Left lung (tissue), 10 donors: ENCODE measurements around the gene RHNO1. TPM values are rescaled to one million over a fixed set of nuclear protein-coding genes. Genes with fewer than 3 reads are reported as not detected.
A peak's percentile ranks its signal among the peaks of the same experiment; 100 is the strongest.

Experiments
- ATAC-seq: fragments of 200-7000 bp; cut with Tn5 transposase; one replicate; pipeline ENCODE4 v1.9.1; 2020; ENCODE audit warnings: moderate library complexity
- DNase-seq, 4 donors: peaks; one replicate each; pipeline ENCODE4 v3.0.0-alpha.2; 2013 to 2020
- H3K27ac ChIP-seq, 2 donors: fragments of 200-600 bp; sonication (generic) in 1 of 2; one replicate each; pipeline versions ENCODE4 v1.5.0 to v1.8.0; 2020 to 2021
- H3K27me3 ChIP-seq, 2 donors: fragments of 200-600 bp; sonication (generic) in 1 of 2; one replicate each; pipeline versions ENCODE4 v1.5.0 to v1.8.0; 2020 to 2021
- H3K36me3 ChIP-seq, 2 donors: fragments of 200-600 bp; sonication (generic) in 1 of 2; one replicate each; pipeline versions ENCODE4 v1.5.0 to v1.8.0; 2020 to 2021
- H3K4me1 ChIP-seq, 2 donors: fragments of 200-600 bp; one replicate each; pipeline ENCODE4 v1.8.0; 2021
- H3K4me3 ChIP-seq, 2 donors: fragments of 200-600 bp; sonication (generic) in 1 of 2; one replicate each; pipeline versions ENCODE4 v1.5.0 to v1.8.0; 2020 to 2021; ENCODE audit warnings: mild to moderate bottlenecking in 1 of 2
- H3K9me3 ChIP-seq, 2 donors: fragments of 200-600 bp; sonication (generic) in 1 of 2; one replicate each; pipeline versions ENCODE4 v1.5.0 to v1.8.0; 2020 to 2021
- CTCF ChIP-seq, 2 donors: fragments of 200-600 bp; sonication (generic) in 1 of 2; IDR thresholded peaks; one replicate each; pipeline versions ENCODE4 v1.5.0 to v1.8.0; 2021; ENCODE audit warnings: antibody characterized with exemption in 2 of 2
- intact Hi-C, 2 donors: fragments of 100-400 bp; cut with DNase I; formaldehyde crosslinking; loops; one replicate each; pipeline versions ENCODE4 v1.11.2 to v1.14.2; 2022
- polyA plus RNA-seq, 6 donors: library from polyadenylated mRNA; unstranded; fragments of 120-200 nt; gene quantifications; one replicate each; pipeline ENCODE4 v1.2.1, GENCODE V29; 2013; ENCODE audit not compliant: insufficient read length in 6 of 6
- total RNA-seq, 2 donors: library from RNA; stranded (reverse); fragmentation: NEBNext Ultra II Directional; extraction: Animal tissue kit (Norgen Biotek cat#: 25700); gene quantifications; one replicate each; pipeline ENCODE4 v1.2.1, GENCODE V29; 2021
- donor health status: DM: no; HTN: yes; CAD: no.
- donor health status: DM: no; HTN: no; CAD: no.

RHNO1 gene
- total and polyA plus RNA-seq, 8 donors, result 11.7 to 44.4 (median 33.8) TPM

- DNase-seq, result no peak
- no peak for TF ChIP-seq CTCF (IDR thresholded peaks at IDR 0.05)
- Histone ChIP-seq H3K27me3 (no peaks in the 10 kb centered on the region), H3K27ac (no peak overlapping the region), H3K36me3 (peaks cover 0 to 15% of the 10 kb centered on the region in 2 donors), H3K4me3 (no peak overlapping the region), H3K4me1 (peaks cover 0 to under 1% of the 10 kb centered on the region in 2 donors), H3K9me3 (no peaks in the 10 kb centered on the region)
- intact Hi-C loops, result no loop called here
- ATAC-seq, result no peak
Observed at GRCh38 chr12:2884810-2885209, 7.8 kb downstream of the RHNO1 start.

GRCh38 chr12:2886768-2887450 is 9.9 kb downstream of the RHNO1 start:
- no peak overlapping the region for H3K27ac ChIP-seq
- no peaks in the 10 kb centered on the region for H3K9me3 ChIP-seq
- no peaks in the 10 kb centered on the region for H3K27me3 ChIP-seq
- intact Hi-C loops, result no loop called here
- DNase-seq, result no peak
- H3K36me3 ChIP-seq, result peaks cover 0 to 15% of the 10 kb centered on the region in 2 donors
- H3K4me1 ChIP-seq, result peaks cover 0 to 13% of the 10 kb centered on the region in 2 donors
- no peak for TF ChIP-seq CTCF (IDR thresholded peaks at IDR 0.05)
- H3K4me3 ChIP-seq, result no peak overlapping the region
- no peak for ATAC-seq

DNA sequence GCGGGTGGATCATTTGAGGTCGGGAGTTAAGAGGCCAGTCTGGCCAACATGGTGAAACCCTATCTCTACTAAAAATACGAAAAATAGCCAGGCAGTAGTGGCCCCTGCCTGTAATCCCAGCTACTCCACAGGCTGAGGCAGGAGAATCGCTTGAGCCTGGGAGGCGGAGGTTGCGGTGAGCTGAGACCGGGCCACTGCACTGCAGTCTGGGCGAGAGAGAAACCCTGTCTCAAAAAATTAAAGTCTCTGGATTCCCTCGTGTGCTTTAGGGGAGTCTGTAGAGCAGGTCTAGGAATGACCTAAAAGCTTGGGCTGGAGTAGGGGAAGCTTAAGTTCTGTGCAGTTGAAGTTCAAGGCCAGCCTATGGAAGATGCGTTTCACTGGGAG is 13.0 kb downstream of the RHNO1 start:
- Histone ChIP-seq H3K4me1 (peaks cover 0 to 21% of the 10 kb centered on the region in 2 donors), H3K4me3 (peak overlapping the region; percentile 64 to 94), H3K27me3 (no peaks in the 10 kb centered on the region), H3K36me3 (peaks cover 0 to 15% of the 10 kb centered on the region in 2 donors), H3K9me3 (no peaks in the 10 kb centered on the region), H3K27ac (peak overlapping the region; percentile 83 to 93)
- DNase-seq (peak in 1 of 4 donors; percentile 37), ATAC-seq (no peak)
- intact Hi-C loops, result no loop called here
- TF ChIP-seq CTCF (IDR thresholded peaks at IDR 0.05), result no peak

GRCh38 chr12:2890388-2891239 is 13.6 kb downstream of the RHNO1 start, which contains the start of gene TULP3:
Gene TULP3, plus strand, starts transcription at chr12:2890891. Its CDS starts 57 bp downstream, at chr12:2890948.
- no peaks in the 10 kb centered on the region for H3K27me3 ChIP-seq
- H3K4me1 ChIP-seq, result peaks cover 0 to 21% of the 10 kb centered on the region in 2 donors
- H3K4me3 ChIP-seq, result peak within 1 kb of the TSS; percentile 64 to 94
- ATAC-seq (peak; percentile 98), DNase-seq (peak; percentile 98 to 99 (median 99))
- H3K9me3 ChIP-seq, result no peaks in the 10 kb centered on the region
- peaks cover 0 to 15% of the 10 kb centered on the region in 2 donors for H3K36me3 ChIP-seq
- H3K27ac ChIP-seq, result peak within 1 kb of the TSS; percentile 83 to 93
- intact Hi-C loops, result no loop called here
- no peak for TF ChIP-seq CTCF (IDR thresholded peaks at IDR 0.05)
